Measurements from ENCODE around the gene KMT2E.

The KMT2E gene

GRCh38 chr7:105016068-105016708 lies 2.2 kb downstream of the KMT2E start:
- TF ChIP-seq FOXP2 (optimal IDR thresholded peaks at IDR 0.05; ENCODE audit: control extremely low read depth, extremely low read length, insufficient read depth) (no peak), EZH2 (IDR thresholded peaks at IDR 0.05) (no peak), POLR2AphosphoS5 (IDR thresholded peaks at IDR 0.05; ENCODE audit: borderline replicate concordance, low read depth, low read length) (no peak)
- H3K36me3 ChIP-seq (ENCODE audit: insufficient read depth, low read length), result no peaks in the 10 kb centered on the region
- DNase-seq (ENCODE audit: low read depth, low spot score), result no peak
- H3K4me3 ChIP-seq, result peak overlapping the region; percentile 94
- H3K27ac ChIP-seq, result peak overlapping the region; percentile 99; the same call in 1 of the 2 replicates
- peak overlapping the region; percentile 100 for H3K9ac ChIP-seq (ENCODE audit: insufficient read length)
- no peaks in the 10 kb centered on the region for H3K9me3 ChIP-seq (ENCODE audit: low read depth, low read length)

GRCh38 chr7:105016709-105017656 lies 3.0 kb downstream of the KMT2E start:
- DNase-seq (ENCODE audit: low read depth, low spot score), result no peak
- peak overlapping the region; percentile 94 for H3K4me3 ChIP-seq
- H3K27ac ChIP-seq, result peak overlapping the region; percentile 2; the same call in 1 of the 2 replicates
- H3K36me3 ChIP-seq (ENCODE audit: insufficient read depth, low read length), result no peaks in the 10 kb centered on the region
- H3K9ac ChIP-seq (ENCODE audit: insufficient read length), result peak overlapping the region; percentile 100
- H3K9me3 ChIP-seq (ENCODE audit: low read depth, low read length), result no peaks in the 10 kb centered on the region
- no peak for TF ChIP-seq FOXP2 (optimal IDR thresholded peaks at IDR 0.05; ENCODE audit: control extremely low read depth, extremely low read length, insufficient read depth)
- TF ChIP-seq EZH2 (IDR thresholded peaks at IDR 0.05), result no peak
- no peak for TF ChIP-seq POLR2AphosphoS5 (IDR thresholded peaks at IDR 0.05; ENCODE audit: borderline replicate concordance, low read depth, low read length)

DNA sequence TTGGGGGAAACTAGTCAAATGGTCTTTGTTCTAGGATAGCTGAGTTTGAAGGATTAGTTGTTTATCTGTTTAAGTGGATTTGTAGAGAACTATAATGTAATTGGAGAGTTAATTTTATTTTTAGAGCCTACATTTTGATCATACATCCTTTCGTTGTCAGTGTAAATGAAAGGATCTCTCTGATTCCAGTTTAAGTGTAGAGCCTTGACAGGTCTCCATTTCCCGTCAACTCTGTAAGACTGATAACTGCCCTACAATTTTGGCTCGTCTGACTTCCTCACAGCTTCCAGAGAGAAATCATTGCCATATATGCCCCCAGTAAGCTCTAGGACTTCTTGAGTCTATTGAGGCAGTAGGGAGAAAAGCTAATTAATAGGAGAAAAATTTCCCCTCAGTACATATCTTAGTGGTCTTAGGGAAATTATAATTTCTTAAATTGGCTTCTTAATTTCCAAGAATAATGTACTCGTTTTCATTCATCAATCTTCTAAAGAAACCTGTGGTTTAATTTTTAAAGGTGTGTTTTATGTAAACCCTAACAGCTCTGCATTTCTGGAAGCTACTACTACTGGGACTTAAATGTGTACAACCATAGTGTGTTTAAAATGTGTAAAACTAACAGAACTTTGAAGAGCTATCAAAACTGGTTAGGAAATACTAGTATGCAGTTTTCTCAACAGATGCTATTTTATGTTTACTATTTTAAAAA lies 3.8 kb downstream of the KMT2E start:
- Histone ChIP-seq H3K4me3 (peak overlapping the region; percentile 94), H3K9ac (ENCODE audit: insufficient read length) (peak overlapping the region; percentile 100), H3K9me3 (ENCODE audit: low read depth, low read length) (no peaks in the 10 kb centered on the region), H3K27ac (peak overlapping the region; percentile 2; the same call in 1 of the 2 replicates), H3K36me3 (ENCODE audit: insufficient read depth, low read length) (no peaks in the 10 kb centered on the region)
- TF ChIP-seq FOXP2 (optimal IDR thresholded peaks at IDR 0.05; ENCODE audit: control extremely low read depth, extremely low read length, insufficient read depth) (no peak), POLR2AphosphoS5 (IDR thresholded peaks at IDR 0.05; ENCODE audit: borderline replicate concordance, low read depth, low read length) (no peak), EZH2 (IDR thresholded peaks at IDR 0.05) (no peak)
- no peak for DNase-seq (ENCODE audit: low read depth, low spot score)

- TF ChIP-seq EZH2 (IDR thresholded peaks at IDR 0.05) (no peak), POLR2AphosphoS5 (IDR thresholded peaks at IDR 0.05; ENCODE audit: borderline replicate concordance, low read depth, low read length) (no peak), FOXP2 (optimal IDR thresholded peaks at IDR 0.05; ENCODE audit: control extremely low read depth, extremely low read length, insufficient read depth) (no peak)
- Histone ChIP-seq H3K36me3 (ENCODE audit: insufficient read depth, low read length) (no peaks in the 10 kb centered on the region), H3K4me3 (no peak overlapping the region), H3K9ac (ENCODE audit: insufficient read length) (no peak overlapping the region), H3K9me3 (ENCODE audit: low read depth, low read length) (no peaks in the 10 kb centered on the region), H3K27ac (no peak overlapping the region)
- DNase-seq (ENCODE audit: low read depth, low spot score), result no peak
These were observed 5.3 kb downstream of the KMT2E start for GRCh38 chr7:105019269-105019668.

GRCh38 chr7:105020926-105021325 lies 6.9 kb downstream of the KMT2E start:
- Histone ChIP-seq H3K27ac (no peak overlapping the region), H3K4me3 (no peak overlapping the region), H3K36me3 (ENCODE audit: insufficient read depth, low read length) (no peaks in the 10 kb centered on the region), H3K9ac (ENCODE audit: insufficient read length) (no peak overlapping the region), H3K9me3 (ENCODE audit: low read depth, low read length) (no peaks in the 10 kb centered on the region)
- DNase-seq (ENCODE audit: low read depth, low spot score), result no peak
- TF ChIP-seq POLR2AphosphoS5 (IDR thresholded peaks at IDR 0.05; ENCODE audit: borderline replicate concordance, low read depth, low read length) (no peak), FOXP2 (optimal IDR thresholded peaks at IDR 0.05; ENCODE audit: control extremely low read depth, extremely low read length, insufficient read depth) (no peak), EZH2 (IDR thresholded peaks at IDR 0.05) (no peak)

- H3K27ac ChIP-seq, result no peak overlapping the region
- no peaks in the 10 kb centered on the region for H3K36me3 ChIP-seq (ENCODE audit: insufficient read depth, low read length)
- no peak for TF ChIP-seq EZH2 (IDR thresholded peaks at IDR 0.05)
- no peak for TF ChIP-seq FOXP2 (optimal IDR thresholded peaks at IDR 0.05; ENCODE audit: control extremely low read depth, extremely low read length, insufficient read depth)
- no peak for TF ChIP-seq POLR2AphosphoS5 (IDR thresholded peaks at IDR 0.05; ENCODE audit: borderline replicate concordance, low read depth, low read length)
- no peak overlapping the region for H3K9ac ChIP-seq (ENCODE audit: insufficient read length)
- H3K4me3 ChIP-seq, result no peak overlapping the region
- DNase-seq (ENCODE audit: low read depth, low spot score), result no peak
- no peaks in the 10 kb centered on the region for H3K9me3 ChIP-seq (ENCODE audit: low read depth, low read length)
These were observed 7.3 kb downstream of the KMT2E start for GRCh38 chr7:105021352-105021751.

DNA sequence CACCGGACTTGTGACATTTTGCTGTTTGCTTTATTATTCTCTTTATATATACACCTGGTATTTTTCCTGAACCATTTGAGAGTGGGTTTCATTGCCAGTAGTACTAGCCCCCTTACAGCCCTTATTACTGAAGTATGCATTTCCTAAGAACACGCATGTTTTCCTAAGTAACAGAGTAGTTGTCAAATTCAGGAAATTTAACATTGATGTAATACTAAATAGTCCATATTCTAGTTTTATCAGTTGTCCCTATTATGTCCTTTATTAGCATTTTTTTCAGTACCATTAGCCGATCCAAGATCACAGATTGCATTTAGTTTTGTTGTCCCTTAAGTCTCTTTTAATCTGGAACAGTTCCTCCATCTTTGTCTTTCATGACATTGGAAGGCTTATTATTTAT lies 8.0 kb downstream of the KMT2E start:
- no peak for DNase-seq (ENCODE audit: low read depth, low spot score)
- Histone ChIP-seq H3K27ac (no peak overlapping the region; the same call in 1 of the 2 replicates), H3K36me3 (ENCODE audit: insufficient read depth, low read length) (no peaks in the 10 kb centered on the region), H3K9me3 (ENCODE audit: low read depth, low read length) (no peaks in the 10 kb centered on the region), H3K9ac (ENCODE audit: insufficient read length) (no peak overlapping the region), H3K4me3 (no peak overlapping the region)
- TF ChIP-seq POLR2AphosphoS5 (IDR thresholded peaks at IDR 0.05; ENCODE audit: borderline replicate concordance, low read depth, low read length) (no peak), FOXP2 (optimal IDR thresholded peaks at IDR 0.05; ENCODE audit: control extremely low read depth, extremely low read length, insufficient read depth) (no peak), EZH2 (IDR thresholded peaks at IDR 0.05) (no peak)

GRCh38 chr7:105022458-105022857 lies 8.5 kb downstream of the KMT2E start:
- no peak for DNase-seq (ENCODE audit: low read depth, low spot score)
- Histone ChIP-seq H3K4me3 (no peak overlapping the region), H3K9me3 (ENCODE audit: low read depth, low read length) (no peaks in the 10 kb centered on the region), H3K9ac (ENCODE audit: insufficient read length) (no peak overlapping the region), H3K36me3 (ENCODE audit: insufficient read depth, low read length) (no peaks in the 10 kb centered on the region), H3K27ac (no peak overlapping the region; the same call in 1 of the 2 replicates)
- no peak for TF ChIP-seq EZH2 (IDR thresholded peaks at IDR 0.05)
- no peak for TF ChIP-seq POLR2AphosphoS5 (IDR thresholded peaks at IDR 0.05; ENCODE audit: borderline replicate concordance, low read depth, low read length)
- TF ChIP-seq FOXP2 (optimal IDR thresholded peaks at IDR 0.05; ENCODE audit: control extremely low read depth, extremely low read length, insufficient read depth), result no peak

Measured in SK-N-MC (cell line).